ENCODE data around the gene TNK1.
"Not testable (repeated sequence)": the region's sequence is repeated elsewhere in the genome, so short reads cannot be mapped to it uniquely, and the experiment has no call there.

TNK1 gene

GRCh38 chr17:7355573-7355972, 25.3 kb upstream of the TNK1 start:
- DNase-seq: no peak

- peak; percentile 90 for DNase-seq
These were observed 24.8 kb upstream of the TNK1 start for GRCh38 chr17:7356072-7356549.

- no peak for DNase-seq
These were observed 24.1 kb upstream of the TNK1 start for GRCh38 chr17:7356756-7357155.

GRCh38 chr17:7357381-7357780, 23.5 kb upstream of the TNK1 start:
- no peak for DNase-seq

GRCh38 chr17:7361906-7362305, 19.0 kb upstream of the TNK1 start:
- no peak for DNase-seq

- no peak for DNase-seq
These were observed 17.6 kb upstream of the TNK1 start for GRCh38 chr17:7363311-7363710.

GRCh38 chr17:7365963-7366362, 14.9 kb upstream of the TNK1 start:
- not testable (repeated sequence) for DNase-seq

- DNase-seq: no peak
These were observed 13.8 kb upstream of the TNK1 start for GRCh38 chr17:7367083-7367482.

GRCh38 chr17:7367918-7368598, 12.8 kb upstream of the TNK1 start:
- DNase-seq: no peak

GRCh38 chr17:7368599-7368994, 12.3 kb upstream of the TNK1 start:
- not testable (repeated sequence) for DNase-seq

GRCh38 chr17:7369825-7370224, 11.1 kb upstream of the TNK1 start:
- DNase-seq: no peak

- DNase-seq: no peak
These were observed 10.0 kb upstream of the TNK1 start for GRCh38 chr17:7370853-7371252.

- DNase-seq: no peak
These were observed 6.5 kb upstream of the TNK1 start for GRCh38 chr17:7374353-7374752.

- DNase-seq: no peak
These were observed 1.8 kb upstream of the TNK1 start for GRCh38 chr17:7379134-7379533.

- no peak for DNase-seq
These were observed 568 bp upstream of the TNK1 start for GRCh38 chr17:7380321-7380720.

- no peak for DNase-seq
These were observed 2.0 kb downstream of the TNK1 start for GRCh38 chr17:7382901-7383300.

GRCh38 chr17:7383371-7383741, 2.5 kb downstream of the TNK1 start:
- DNase-seq: no peak

GRCh38 chr17:7383742-7384488, 3.0 kb downstream of the TNK1 start:
- DNase-seq: peak; percentile 70

GRCh38 chr17:7384489-7385081, 3.7 kb downstream of the TNK1 start:
- no peak for DNase-seq

GRCh38 chr17:7388856-7389255, 8.0 kb downstream of the TNK1 start:
- no peak for DNase-seq

GRCh38 chr17:7389924-7390910, 9.3 kb downstream of the TNK1 start:
- DNase-seq: no peak

GRCh38 chr17:7391307-7391706, 10.4 kb downstream of the TNK1 start:
- DNase-seq: no peak
